Measurements from ENCODE around the gene CPNE7.

DNA sequence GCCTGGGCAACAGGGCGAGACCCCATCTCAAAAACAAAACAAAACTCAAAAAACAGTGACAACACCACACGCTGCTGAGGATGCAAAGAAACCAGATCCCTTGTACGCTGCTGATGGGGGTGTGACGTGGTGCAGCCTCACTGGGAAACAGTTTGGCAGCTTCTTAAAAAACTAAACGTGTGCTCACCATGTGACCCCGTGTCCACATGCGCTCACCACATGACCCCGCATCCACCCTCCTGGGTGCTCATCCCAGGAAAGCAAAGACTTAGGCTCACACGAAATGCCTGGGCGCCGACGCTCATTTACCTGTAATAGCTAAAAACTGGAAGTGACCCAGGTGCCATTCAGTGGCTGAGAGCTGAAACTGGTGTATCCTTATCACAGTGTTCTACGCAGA lies 35.0 kb upstream of the CPNE7 start:
- TF ChIP-seq, protein P1, sequence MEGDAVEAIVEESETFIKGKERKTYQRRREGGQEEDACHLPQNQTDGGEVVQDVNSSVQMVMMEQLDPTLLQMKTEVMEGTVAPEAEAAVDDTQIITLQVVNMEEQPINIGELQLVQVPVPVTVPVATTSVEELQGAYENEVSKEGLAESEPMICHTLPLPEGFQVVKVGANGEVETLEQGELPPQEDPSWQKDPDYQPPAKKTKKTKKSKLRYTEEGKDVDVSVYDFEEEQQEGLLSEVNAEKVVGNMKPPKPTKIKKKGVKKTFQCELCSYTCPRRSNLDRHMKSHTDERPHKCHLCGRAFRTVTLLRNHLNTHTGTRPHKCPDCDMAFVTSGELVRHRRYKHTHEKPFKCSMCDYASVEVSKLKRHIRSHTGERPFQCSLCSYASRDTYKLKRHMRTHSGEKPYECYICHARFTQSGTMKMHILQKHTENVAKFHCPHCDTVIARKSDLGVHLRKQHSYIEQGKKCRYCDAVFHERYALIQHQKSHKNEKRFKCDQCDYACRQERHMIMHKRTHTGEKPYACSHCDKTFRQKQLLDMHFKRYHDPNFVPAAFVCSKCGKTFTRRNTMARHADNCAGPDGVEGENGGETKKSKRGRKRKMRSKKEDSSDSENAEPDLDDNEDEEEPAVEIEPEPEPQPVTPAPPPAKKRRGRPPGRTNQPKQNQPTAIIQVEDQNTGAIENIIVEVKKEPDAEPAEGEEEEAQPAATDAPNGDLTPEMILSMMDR (IDR thresholded peaks at IDR 0.05): no peak
- no peak for TF ChIP-seq POLR2AphosphoS5 (IDR thresholded peaks at IDR 0.05)
- no peak for TF ChIP-seq POLR2A (IDR thresholded peaks at IDR 0.05)
